Stimulated activated CD4-positive, alpha-beta T cell treated with anti-CD3 and anti-CD28 coated beads, Interleukin-1b, Interleukin-23, amount 100 ng/mL, for 48 hours (primary cell): Measurements from ENCODE around the gene ALDH2.
"Not testable (repeated sequence)": the region's sequence is repeated elsewhere in the genome, so short reads cannot be mapped to it uniquely, and the experiment has no call there.

Experiments used
- DNase-seq: peaks from one replicate; pipeline ENCODE4 v3.0.0-alpha.2; 2020

ALDH2 gene

DNA sequence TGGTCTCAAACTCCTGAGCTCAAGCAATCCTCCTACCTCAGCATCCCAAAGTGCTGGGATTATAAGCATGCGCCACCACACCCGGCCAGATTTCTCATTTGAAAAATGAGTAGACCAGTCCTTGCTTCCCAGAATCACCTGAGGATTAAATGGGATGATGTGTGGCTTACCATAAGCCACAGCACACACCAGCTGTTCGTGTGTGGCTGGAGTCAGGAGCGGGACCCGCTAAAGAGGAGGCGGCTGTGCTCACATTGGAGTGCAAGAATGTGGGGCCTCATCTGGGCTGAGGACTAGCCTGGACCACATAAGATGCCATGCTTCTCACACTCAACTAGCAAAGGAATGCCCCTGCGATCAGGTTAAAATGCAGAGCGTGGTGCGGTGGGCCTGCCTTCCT, 6.7 kb upstream of the ALDH2 start:
- DNase-seq, result no peak

DNA sequence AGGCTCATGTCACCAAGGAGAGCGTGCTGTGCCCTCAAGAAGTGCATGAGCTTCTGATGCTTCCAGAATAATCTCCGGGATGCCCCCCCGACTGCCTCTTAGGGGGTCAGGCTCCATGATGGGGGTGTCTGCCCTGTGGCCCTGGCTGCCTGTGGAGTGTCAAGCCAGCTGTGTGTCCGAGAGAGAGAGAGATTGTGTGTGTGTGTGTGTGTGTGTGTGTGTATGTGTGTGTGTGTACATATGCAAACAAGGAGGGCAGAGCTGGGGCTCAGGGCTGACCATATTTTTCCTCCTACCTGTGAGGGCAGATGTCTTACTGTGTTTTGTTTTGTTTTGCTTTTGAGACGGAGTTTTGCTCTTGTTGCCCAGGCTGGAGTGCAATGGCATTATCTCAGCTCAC, 5.6 kb upstream of the ALDH2 start:
- DNase-seq, result no peak

DNA sequence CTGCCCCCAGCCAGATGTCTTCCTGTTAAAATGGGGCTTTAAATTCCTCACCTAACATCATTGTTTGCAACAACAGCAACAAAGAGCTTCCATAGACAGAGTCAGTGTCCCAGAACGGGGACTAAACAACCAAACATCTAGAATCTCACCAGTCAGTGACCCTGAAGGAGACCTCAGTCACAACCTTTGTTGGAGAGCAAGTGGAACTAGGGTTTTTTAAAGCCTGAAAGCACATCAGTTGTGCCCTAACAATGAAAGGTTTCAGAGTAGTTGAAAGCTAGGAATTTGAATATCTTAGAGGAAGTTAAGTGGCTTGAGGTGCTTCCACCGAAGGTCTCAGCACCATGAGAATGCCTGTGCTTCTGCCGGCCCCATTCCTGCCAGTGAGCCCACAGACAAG, 5.0 kb upstream of the ALDH2 start:
- no peak for DNase-seq

DNA sequence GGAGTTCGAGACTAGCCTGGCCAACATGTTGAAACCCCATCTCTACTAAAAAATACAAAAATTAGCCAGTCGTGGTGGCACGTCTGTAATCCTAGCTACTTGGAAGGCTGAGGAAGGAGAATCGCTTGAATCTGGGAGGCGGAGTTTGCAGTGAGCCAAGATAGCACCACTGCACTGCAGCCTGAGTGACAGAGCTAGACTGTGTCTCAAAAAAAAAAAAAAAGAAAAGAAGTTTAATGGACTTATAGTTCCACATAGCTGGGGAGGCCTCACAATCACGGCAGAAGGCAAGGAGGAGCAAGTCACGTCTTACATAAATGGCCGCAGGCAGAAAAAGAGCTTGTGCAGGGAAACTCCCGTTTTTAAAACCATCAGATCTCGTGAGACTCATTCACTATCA, 3.2 kb upstream of the ALDH2 start:
- DNase-seq, result not testable (repeated sequence)

DNA sequence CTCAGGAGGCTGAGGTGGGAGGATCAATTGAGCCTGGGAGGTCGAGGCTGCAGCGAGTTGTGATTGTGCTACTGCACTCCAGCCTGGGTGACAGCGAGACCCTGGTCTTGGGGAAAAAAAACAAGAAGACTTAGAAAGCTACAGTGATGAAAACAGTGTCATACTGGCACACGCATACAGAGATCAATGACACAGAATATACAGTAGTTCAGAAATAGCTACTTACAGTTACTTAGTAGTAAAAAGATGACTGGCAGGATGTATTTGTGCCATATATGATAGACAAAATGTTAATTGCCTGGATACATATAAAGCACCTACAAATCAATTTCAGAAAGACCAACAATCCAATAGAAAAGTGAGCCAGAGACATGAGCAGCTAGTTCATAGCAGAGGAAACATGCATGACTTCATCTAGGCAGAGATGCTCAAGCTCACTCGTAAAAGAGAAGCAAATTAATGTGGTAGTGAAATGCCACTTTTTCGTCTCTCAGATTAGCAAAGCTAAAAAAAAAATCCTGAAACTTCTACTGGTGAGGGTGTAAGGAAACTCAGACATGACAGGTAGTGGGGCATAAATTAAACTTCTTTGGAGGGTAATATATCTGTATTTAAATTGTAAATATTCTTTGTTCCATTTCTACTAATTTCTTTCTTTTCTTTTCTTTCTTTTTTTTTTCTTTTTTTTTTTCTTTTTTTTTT, 2.5 kb upstream of the ALDH2 start:
- no peak for DNase-seq

DNA sequence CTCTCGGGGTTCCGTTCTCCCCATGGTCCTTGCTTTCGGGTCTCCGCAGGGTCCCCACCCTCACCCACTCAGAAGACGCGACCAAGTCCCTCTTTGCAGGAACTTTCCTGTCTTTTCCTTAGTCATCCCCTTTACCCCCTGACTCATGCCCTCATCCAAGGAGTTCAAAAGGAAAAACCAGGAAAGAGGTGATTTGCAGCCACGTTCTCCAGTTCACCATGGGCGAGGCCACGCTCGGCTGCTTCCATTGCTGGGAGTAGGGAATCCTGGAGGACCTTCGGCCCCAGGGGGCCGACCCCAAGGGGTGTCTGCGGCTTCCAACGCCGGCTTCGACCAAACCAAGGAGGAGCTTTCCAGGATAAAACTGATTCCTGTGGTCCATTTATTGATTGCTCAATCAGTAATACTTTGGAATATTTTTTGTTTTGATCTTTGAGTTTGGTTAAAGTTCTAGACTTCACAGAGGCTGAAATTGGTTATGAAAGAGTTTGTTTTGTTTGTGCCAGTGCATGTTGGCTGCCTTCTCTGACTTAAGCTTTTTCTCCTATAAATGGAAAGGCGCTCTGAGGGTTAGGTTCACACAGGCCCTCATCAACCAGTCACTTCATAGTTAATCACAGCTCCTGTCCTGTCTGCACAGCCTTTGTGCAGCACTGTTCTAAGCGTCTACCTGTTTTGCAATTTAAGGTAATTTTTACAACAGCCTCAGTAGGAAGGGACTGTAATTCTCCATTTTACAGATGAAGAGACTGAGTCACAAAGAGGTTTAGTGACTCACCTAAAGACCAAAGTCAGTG, 827 bp downstream of the ALDH2 start:
- no peak for DNase-seq

DNA sequence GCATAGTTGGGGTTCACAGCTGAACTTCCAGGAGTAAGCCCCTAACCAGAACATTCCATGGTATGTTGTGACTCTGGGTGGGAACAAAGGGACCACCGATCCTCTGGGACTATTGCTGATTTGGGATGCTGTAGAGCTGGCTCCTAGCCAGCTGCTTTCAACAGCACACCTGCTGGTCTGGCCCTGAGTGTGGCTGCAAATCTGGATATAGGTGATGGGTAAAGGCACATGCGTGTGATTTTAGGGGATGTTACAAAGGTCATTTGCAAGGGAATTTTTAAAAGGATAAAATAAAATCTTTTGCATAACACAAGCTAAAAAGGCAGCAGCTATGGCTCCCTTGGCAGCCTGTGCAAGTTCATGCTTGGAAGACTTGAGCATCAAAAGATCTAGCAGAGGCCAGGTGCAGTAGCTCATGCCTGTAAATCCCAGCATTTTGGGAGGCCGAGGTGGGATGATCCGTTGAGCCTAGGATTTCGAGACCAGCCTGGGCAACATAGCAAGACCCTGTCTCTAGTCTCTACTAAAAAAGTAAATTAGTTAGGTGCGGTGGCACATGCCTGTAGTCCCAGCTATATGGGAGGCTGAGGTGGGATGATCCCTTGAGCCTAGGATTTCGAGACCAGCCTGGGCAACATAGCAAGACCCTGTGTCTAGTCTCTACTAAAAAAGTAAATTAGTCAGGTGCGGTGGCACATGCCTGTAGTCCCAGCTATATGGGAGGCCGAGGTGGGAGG, 1.6 kb downstream of the ALDH2 start:
- no peak for DNase-seq

DNA sequence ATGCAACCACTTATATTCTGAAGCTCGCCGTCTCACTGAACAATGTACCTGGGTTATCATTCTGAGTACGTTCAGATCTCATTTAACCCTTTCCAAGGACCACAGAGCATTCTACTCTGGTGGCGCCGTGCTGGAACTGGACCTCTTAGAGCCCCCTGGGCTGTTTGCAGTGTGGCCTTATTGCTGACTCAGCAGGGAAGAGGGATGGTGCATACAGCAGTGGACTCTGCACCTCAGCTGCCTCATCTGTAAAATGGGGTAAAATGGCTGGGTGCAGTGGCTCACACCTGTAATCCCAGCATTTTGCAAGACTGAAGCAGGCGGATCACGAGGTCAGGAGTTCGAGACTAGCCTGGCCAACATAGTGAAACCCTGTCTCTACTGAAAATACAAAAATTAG, 2.9 kb downstream of the ALDH2 start:
- no peak for DNase-seq

DNA sequence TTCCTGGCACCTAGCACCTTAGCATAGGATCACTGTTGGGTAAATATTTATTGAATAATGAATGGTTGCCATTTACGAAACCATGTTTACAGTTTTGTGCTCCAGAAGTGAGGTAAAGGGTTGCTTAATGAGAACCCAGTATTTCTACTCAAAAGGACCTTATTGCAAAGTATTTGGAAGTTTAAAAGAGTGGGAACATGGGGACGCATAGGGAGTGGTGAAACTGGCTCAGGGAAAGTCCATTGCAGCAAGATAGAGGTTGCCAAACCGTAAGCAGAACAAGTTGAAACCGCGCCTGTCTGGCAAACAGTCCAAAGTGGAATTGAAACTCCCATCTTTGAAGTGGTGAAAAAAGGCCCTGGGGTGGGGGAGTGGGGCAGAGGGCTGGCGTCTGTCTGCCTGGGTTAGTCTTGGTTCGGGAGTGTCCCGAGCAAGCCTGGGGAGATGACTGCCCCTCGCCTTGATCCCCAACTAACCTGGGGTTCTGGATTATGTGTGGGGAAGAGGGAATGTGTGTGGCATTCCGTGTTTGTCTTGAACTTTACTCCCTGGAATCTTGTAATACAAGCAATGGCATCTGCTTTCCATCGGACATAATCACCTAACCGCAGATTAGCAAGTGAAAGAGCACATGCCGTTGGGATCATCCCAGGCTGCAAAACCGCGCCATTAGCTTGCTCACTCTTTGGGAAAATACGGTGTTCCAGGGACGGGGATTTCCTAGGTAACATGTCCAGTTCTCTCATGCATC, 7.2 kb downstream of the ALDH2 start:
- no peak for DNase-seq

DNA sequence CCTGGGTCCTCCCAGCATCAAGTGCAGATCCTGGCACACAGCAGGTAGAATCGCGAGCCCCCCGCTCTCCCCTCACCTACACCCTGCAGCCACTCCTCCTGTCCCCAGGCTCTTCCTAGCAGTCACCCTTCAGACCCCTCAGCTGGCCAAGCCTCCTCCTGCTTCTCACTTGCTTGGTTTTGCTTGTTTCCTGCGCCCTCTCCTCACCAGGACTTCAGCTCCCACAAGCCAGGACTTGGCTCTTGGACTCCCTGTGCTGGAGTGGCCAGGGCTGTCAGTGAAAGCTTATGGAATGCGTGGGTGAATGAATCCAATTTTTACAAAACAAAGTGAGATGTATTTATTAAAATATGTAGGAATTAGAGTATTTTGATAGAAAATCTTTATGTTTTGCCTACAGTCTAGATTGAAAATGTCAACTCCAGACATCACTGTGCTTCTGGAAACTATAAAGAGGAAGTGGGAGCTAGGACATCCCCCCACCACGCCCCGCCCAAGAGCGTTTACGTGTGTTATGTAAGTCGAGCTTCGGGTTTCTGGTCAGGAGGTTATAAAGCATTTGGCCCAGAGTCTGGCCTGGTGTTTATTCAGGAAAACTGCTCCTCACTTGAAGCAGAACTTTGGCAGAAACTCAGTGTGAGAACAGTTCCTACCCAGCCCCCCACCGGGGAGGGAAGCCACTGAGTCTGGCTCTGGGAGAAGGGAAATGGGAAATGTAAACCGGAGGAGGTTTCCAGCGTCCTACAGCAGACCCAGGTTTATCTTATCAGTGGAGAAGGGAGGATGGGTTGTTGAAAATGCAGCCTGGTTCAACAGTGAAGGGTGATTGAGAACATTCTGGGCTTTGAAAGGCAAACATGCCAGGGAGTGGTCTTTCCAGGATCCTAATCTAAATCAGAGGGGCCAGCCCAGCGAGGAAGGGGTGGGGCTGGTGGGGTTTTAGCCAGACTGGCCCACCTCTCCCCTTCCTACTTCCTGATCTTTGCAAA, 8.8 kb downstream of the ALDH2 start:
- no peak for DNase-seq

DNA sequence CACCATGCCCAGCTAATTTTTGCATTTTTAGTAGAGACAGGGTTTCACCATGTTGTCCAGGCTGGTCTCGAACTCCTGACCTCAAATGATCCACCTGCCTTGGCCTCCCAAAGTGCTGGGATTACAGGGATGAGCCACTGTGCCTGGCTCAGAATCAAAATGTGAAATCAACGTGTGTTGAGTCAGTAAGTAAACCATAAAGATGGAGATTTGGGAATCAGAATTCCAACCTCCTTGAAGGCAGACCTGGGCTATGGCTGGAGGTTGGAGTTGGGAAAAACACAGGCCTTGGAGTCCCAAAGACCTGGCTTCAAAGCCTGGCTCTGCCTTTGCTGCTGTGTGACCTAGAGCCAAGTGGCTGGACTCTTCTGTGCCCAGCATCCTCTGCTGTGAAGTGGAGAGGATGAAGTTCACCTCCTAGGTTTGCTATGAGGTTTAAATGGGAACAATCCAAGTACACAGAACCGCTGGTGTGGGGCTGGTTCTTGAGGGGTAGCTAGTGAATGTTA, 10.2 kb downstream of the ALDH2 start:
- no peak for DNase-seq

DNA sequence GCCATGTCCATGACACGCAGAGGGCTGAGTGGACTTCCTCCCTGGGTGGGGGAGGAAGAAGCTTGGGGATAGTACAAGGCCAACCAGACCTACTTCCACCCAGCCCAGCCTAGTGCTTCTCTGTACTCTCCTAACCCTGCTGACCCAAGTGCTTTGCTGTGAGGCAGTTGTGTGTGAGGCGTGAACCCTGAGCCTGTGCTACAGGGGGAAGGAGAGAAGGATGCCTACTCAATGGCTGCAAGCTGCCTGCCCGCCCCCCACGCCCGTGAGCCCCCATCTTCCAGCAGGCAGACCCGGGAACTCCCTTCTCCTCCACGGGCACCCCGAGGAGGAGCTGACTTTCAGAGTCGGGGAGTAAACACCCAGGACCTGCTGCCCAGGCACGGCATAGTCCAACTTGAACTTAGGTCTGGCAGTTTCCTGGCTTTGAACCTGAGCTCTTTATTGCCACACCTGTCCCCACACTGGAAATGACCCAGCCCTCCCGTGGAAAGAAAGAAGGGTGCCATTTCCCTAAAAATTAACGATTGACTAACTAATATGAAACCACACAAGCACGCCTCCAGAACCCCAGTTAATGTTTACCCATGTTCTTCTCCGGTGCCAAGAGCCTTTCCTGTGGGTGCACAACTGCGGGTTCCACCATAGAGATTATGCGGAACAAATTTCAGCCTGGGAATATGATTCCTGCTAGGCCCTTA, 10.8 kb downstream of the ALDH2 start:
- no peak for DNase-seq

DNA sequence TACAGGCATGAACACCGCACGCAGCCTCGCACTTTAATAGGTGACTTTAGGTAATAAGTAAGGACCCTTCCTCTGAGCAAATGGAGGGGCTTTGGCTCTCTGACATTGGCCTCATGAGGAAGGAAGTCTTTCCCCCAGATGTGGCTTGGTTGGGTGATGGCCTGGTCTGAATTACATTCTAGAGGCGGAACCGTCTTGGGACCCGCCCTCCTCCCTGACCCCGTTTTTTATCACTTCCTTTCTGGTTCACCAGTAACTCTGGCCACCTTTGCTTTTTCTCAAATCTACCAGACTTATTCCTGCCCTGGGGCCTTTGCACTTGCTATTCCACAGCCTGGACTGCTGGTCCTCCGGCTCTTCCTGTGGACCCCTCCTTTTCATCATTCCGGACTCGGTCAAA, 13.4 kb downstream of the ALDH2 start:
- DNase-seq, result no peak

DNA sequence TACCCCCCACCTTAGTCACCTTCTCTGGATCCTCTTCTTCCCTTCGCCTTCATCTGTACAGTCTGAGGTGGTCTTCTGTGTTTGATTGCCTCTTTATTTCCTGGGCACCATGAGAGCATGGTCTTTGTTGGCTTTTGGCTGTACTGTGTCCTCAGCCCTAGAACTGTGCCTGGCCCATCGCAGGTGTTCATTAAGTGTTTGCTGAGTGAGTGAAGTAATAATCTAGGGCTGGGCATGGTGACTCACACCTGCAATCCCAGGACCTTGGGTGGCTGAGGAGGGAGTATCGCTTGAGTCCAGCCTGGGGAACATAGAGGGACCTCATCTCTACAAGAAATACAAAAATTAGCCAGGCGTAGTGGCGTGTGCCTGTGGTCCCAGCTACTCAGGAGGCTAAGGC, 13.9 kb downstream of the ALDH2 start:
- no peak for DNase-seq

DNA sequence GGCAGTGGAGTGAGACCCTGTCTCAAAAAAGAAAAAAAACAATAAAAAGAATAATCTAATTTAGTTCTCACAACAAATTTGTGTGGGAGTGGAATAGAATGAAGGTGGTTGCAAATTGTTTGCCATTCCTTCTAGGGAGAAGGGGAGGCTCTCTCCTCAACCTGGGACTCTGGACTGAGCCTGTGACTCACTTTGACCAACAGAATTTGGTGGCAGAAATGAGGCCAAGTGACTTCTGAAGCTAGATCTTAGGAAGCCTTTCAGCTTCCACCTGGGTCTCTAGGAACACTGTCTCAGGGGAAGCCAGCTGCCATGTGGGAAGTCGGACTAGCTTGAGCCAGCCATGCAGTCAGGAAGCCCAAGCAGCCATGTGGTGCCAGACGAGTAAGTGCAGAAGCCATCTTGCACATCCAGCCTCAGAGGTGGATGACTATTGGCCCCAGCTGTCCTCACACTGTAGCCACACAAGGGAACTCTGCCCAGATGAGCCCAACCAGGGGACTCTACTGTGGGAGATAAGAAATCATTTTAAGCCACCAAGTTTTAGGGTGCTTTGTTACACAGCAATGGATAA, 14.4 kb downstream of the ALDH2 start:
- no peak for DNase-seq

DNA sequence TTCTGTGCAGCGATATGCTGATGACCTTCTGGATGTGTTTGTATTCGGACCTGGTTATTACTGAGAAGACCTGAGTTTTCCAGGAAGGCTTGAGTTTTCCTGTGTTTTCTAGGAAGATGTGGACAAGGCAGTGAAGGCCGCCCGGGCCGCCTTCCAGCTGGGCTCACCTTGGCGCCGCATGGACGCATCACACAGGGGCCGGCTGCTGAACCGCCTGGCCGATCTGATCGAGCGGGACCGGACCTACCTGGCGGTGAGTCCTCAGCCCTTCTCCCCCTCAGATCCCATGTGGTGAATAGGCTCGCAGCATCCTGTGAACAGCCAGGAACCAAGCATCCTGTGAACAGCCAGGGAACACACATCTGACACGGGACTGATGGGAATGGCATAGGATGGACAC, 16.3 kb downstream of the ALDH2 start:
- no peak for DNase-seq

DNA sequence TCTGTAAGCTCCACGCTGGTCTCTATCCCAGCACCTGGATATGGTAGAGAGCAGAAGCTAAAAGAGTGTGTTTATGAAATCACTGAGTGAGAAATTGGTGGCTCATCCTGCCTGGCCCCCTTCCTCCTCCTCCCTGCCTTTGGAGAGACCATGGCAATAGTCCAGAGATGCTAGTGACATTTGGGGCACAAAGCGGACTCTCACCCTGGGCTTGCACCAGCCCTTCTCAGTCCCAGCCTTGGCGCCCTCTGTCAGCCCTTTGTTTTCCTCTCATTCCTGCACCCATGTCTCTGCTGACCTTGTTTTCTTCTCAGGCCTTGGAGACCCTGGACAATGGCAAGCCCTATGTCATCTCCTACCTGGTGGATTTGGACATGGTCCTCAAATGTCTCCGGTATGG, 18.2 kb downstream of the ALDH2 start:
- no peak for DNase-seq

DNA sequence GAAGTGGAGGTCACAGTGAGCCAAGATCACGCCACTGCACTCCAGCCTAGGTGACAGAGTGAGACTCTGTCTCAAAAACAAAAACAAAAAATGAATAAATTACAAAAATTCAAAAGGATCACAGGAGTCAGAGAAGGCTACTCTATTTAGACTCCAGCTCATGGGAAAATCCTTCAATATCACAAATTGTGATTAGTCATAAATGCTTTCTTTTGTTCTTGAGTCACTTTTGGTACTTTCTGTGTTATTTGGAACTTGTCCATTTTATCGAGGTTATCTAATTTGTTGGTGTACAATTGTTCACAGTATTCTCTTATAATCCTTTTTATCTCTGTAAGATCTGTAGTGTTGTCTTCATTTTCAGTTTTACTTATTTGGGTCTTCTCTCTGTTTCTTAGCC, 18.9 kb downstream of the ALDH2 start:
- DNase-seq, result no peak

DNA sequence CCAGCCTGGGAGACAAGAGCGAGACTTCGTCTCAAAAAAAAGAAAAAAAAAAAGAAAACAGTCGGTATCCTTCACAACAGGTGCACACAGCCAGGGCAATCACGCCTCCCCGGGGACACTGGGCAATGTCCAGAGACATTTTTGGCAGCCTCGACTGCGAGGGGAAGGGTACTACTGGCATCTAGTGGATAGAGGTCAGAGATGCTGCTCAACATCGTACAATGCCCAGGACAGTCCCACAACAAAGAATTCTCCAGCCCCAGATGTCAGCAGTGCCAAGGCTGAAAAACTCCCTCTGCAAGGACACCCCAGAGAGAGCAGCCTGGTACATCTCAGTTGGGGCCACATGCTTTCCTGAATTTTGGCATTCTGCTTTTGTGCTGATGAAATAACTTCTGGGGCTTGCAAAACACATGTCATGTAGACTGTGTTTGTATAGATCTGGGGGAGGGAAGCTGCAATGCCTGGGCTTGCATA, 21.5 kb downstream of the ALDH2 start:
- DNase-seq, result no peak

DNA sequence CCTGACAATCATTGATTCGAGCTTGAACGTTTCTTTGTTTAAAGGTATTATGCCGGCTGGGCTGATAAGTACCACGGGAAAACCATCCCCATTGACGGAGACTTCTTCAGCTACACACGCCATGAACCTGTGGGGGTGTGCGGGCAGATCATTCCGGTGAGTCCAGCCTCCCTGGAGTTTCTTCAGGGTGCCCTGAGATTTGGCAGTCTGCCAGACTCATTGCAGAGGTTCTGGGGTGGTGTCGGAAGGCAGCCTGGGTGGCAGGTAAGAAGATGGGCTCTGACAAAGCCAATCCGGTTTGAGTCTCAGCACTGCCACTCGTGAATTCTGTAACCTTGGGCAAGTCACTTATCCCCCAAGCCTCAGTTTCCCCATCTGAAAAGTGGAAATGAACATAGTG, 23.0 kb downstream of the ALDH2 start:
- DNase-seq, result no peak

DNA sequence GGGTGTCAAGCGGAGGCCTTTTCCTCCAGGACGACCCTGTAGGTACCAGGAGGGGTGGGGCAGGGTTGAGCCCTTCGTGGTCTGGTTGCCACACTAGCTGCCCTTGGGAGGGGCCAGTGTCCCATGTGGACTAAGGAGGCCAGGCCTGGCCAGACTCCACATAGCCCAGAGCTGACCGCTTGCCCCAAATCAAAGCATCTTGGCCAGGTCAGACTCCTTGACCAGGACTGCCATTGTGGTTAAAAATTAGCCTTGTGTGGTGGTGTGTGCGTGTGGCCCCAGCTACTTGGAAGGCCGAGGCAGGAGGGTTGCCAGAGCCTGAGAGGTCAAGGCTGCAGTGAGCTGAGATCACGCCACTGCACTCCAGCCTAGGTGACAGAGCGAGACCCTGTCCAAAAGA, 24.8 kb downstream of the ALDH2 start:
- DNase-seq, result no peak
